GM10266 (cell line): Measurements from ENCODE around the gene TCF4.

ENCODE experiments used
- DNase-seq: peaks from one replicate; pipeline ENCODE4 v3.0.0; 2012; ENCODE audit errors: extremely low spot score
- TF ChIP-seq, protein P1 (sequence below): IDR thresholded peaks from 2 replicates; pipeline ENCODE4 v1.5.1; 2012; ENCODE audit warnings: mild to moderate bottlenecking, low read depth; ENCODE audit not compliant: control insufficient read depth, insufficient read depth; ENCODE audit errors: missing control alignments

The TCF4 gene

DNA sequence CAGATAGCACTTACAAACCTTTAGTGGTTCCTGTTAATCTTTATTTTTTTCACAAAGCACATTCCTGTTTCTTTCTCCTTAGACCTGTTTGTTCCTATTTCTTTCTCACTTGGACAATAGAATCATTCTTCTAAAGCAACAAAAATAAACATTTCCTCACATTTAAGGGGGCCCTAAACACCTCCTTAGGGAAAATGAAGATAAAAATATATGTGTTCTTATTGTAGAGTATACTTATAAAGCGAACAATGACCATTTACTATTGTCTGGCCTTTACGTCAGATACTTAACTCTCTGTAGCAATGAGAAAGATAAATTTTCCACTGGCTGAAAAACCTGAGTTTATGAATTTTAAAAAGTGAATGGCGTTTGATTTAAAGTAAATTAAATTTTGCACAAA, 234.6 kb downstream of the TCF4 start:
- no peak for DNase-seq
- TF ChIP-seq, protein P1, sequence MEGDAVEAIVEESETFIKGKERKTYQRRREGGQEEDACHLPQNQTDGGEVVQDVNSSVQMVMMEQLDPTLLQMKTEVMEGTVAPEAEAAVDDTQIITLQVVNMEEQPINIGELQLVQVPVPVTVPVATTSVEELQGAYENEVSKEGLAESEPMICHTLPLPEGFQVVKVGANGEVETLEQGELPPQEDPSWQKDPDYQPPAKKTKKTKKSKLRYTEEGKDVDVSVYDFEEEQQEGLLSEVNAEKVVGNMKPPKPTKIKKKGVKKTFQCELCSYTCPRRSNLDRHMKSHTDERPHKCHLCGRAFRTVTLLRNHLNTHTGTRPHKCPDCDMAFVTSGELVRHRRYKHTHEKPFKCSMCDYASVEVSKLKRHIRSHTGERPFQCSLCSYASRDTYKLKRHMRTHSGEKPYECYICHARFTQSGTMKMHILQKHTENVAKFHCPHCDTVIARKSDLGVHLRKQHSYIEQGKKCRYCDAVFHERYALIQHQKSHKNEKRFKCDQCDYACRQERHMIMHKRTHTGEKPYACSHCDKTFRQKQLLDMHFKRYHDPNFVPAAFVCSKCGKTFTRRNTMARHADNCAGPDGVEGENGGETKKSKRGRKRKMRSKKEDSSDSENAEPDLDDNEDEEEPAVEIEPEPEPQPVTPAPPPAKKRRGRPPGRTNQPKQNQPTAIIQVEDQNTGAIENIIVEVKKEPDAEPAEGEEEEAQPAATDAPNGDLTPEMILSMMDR, result no peak

DNA sequence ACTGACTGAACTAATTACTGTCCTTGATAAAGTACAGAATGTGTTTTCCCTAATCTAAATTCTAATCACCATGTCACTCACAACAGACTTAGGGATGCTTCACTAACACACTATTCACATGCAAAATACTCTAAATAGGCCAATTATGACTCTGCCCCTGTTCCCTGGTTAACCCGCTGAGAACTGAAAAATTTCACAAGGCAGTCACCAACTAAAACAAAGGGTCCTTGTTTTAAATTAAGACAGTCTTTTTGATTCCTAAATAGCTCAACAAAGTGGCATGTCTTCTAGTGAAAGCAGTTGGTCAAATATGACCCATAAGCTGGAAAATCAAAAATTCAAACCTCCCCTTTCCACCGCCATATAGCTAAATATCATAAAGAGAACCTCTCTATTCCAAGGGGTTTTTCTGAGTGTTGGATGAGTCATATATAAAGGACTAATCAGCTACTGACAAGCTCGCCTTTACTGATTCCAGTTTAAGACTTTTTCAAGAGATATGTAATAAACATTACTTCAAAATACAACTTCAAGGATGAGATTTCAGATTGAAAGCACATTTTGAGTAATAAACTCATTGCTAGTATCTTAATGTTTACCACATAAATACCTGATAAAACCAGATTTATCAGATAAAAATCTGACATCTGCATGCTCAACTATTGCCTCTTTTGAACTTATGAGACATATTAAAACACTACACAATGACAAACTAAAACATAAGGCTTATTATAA, 235.8 kb downstream of the TCF4 start:
- TF ChIP-seq, protein P1, result no peak
- DNase-seq, result no peak

DNA sequence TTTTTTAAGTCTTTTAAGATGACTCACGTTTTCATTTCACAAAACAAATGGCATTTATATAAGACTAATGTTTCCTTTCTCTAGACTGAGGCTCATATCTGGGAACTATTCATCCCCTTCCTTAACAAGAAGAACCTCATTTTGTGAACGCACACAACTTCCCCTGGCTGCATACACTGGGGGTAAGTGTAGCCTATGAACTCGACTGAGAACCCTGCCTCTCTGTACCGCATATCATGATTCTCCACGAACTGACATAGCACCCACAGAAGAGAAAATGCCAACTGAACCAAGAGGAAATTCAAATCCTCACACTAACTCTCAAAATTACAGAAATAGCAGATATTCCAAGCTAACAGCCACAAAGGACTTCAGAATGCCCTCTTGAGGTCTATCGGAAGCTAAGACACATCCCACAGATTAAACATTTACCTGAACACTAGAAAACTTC, 236.7 kb downstream of the TCF4 start:
- TF ChIP-seq, protein P1, result no peak

DNA sequence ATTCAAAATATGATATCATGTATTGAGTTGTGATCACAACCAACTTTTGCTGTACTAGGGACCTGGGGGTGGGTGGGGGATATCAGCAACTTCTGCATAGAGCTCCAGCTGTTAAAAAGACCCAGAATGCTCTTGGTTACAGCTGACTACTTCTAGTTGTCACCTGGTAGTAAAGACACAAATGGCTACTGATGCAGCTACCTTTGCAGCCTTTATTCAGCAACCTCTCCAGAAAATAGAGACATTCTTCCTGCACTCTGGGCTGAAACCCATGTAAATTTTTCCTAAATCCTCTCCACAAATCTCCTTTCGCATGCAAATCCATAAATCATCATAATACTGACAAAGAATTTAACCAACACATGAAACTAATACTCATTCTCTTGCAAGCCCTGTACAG, 238.3 kb downstream of the TCF4 start:
- no peak for DNase-seq
- TF ChIP-seq, protein P1, result no peak

More for the DNA sequence above, 236.7 kb downstream of the TCF4 start:
- DNase-seq, result no peak

DNA sequence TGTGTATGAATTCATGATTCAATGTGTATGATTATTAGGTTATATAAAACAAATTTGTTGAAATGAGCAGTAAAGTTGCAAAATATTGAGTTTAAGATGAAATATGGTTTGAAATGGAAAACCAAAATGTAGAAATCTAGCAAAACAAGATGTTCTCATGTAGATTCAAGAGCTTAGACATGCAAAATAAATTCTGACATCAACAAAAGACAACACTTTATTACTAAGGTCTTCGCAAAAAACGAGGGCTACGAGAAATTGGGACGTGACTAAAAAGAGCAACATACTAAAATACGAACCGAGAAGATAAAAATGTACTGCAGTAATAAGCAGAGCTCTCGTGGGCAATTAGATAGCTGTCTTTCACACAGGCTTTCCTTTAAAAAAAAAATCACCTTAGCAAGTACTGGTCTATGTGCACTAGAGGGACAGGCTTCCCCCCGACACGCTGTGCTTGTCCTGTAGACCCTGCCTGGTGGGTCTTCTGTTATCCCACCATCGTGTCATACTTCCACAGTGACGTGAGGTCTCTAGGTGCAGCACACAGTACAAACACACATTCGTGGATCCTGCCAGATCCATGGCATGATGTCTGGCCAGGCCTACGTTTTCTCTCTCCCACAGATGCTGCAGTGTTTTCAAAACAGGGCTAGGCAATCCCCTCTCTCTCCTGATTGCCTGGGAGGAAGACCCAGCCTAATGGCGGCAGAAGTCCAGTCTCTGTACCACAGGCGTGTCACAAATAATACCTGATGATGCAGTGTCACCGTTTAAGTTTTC, 240.8 kb downstream of the TCF4 start:
- TF ChIP-seq, protein P1, result no peak
- no peak for DNase-seq

DNA sequence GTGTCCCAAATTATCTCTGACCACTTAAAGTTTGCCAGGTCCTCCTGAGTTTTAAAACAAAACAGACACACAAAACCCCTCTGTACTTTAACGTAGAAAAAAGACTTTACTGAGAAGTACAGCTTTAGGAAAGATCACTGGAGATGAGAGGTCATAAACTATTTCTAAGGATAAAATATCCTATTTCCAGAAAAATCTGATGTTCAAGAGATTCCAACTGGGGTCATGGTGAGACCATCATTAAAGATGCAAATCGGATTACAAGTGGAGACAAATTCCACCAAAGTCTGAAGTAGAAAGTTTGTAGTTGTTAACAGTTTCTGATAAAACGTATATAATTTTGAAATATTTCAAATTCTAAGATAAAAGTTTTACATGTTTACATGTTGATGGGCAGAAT, 241.6 kb downstream of the TCF4 start:
- no peak for DNase-seq
- TF ChIP-seq, protein P1, result no peak
